ENCODE measurements around the gene KIF27.
"Not testable (repeated sequence)": the region's sequence is repeated elsewhere in the genome, so short reads cannot be mapped to it uniquely, and the experiment has no call there.

DNA sequence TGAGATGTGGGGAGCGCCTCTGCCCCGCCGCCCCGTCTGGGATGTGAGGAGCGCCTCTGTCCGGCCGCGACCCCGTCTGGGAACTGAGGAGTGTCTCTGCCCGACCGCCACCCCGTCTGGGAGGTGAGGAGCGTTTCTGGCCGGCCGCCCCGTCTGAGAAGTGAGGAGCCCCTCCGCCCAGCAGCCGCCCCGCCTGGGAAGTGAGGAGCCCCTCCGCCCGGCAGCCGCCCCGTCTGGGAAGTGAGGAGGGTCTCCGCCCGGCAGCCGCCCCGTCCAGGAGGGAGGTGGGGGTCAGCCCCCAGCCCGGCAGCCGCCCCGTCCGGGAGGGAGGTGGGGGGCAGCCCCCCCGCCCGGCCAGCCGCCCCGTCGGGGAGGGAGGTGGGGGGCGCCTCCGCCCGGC lies 26.9 kb upstream of the KIF27 start:
- TF ChIP-seq, protein P1, sequence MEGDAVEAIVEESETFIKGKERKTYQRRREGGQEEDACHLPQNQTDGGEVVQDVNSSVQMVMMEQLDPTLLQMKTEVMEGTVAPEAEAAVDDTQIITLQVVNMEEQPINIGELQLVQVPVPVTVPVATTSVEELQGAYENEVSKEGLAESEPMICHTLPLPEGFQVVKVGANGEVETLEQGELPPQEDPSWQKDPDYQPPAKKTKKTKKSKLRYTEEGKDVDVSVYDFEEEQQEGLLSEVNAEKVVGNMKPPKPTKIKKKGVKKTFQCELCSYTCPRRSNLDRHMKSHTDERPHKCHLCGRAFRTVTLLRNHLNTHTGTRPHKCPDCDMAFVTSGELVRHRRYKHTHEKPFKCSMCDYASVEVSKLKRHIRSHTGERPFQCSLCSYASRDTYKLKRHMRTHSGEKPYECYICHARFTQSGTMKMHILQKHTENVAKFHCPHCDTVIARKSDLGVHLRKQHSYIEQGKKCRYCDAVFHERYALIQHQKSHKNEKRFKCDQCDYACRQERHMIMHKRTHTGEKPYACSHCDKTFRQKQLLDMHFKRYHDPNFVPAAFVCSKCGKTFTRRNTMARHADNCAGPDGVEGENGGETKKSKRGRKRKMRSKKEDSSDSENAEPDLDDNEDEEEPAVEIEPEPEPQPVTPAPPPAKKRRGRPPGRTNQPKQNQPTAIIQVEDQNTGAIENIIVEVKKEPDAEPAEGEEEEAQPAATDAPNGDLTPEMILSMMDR (IDR thresholded peaks at IDR 0.05; ENCODE audit: borderline replicate concordance, extremely low read depth, low read length, poor library complexity, severe bottlenecking) = not testable (repeated sequence)
- not testable (repeated sequence) for TF ChIP-seq EZH2 (IDR thresholded peaks at IDR 0.05; ENCODE audit: borderline replicate concordance, low read depth, low read length, severe bottlenecking)
